Measurements from ENCODE around the gene SCAF1.

DNA sequence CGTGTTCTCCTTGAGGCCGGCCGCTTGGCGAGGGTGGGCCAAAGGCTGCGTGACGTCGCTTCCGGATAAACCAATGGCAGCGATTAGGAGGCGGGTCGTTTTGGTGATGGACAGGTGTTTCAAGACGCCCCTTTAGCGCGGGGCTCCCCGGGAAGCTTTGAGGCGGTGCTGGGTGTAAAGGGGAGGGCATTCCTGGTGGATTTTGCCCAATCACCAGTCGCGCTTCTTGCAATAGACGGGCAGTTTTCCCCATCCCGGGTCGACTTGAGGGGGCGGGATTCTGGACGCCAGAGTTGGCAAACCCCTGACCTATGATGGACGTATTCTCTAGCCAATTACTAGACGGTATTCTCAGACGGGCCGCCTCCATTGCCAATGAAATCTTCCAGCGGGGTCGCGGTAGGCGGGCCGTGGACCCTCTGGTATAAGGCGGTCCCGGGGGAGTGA lies 34.8 kb downstream of the SCAF1 start:
- TF ChIP-seq CTCF (IDR thresholded peaks at IDR 0.05) = no peak
- TF ChIP-seq ZFX (IDR thresholded peaks at IDR 0.05; ENCODE audit: borderline replicate concordance) = no peak
